H1 (cell line): ENCODE measurements around the gene ZMYND10. TPM values are rescaled to one million over a fixed set of nuclear protein-coding genes. Genes with fewer than 3 reads are reported as not detected.

Experiments used
- EZH2 ChIP-seq: fragments of 200-600 bp; sonication (generic); IDR thresholded peaks from 2 replicates; pipeline ENCODE4 v1.7.1; 2012; ENCODE audit warnings: low read depth, mild to moderate bottlenecking, moderate library complexity, low read length, inconsistent platforms; ENCODE audit not compliant: severe bottlenecking
- JUND ChIP-seq: IDR thresholded peaks from 2 replicates; pipeline ENCODE4 v1.6.1; 2011; ENCODE audit warnings: mild to moderate bottlenecking, improper control_type of control experiment, low read length
- KDM4A ChIP-seq: IDR thresholded peaks from one replicate; pipeline ENCODE4 v1.7.1; 2012; ENCODE audit warnings: low read depth, mild to moderate bottlenecking, moderate library complexity, low read length, inconsistent platforms; ENCODE audit not compliant: severe bottlenecking
- SP1 ChIP-seq: IDR thresholded peaks from 2 replicates; pipeline ENCODE4 v1.6.1; 2011; ENCODE audit warnings: low read depth, low read length
- polyA plus RNA-seq, 7 experiments: library from polyadenylated mRNA; depleted of rRNA in 3 of 7; stranded (reverse) in 5 of 7; unstranded in 2 of 7; fragments of >200 nt in 5 of 7; fragments of 200-250 nt in 2 of 7; gene quantifications; 1 replicate in 5 of 7; 2 replicates in 1 of 7; 4 replicates in 1 of 7; pipeline versions ENCODE4 v1.2.1 to v1.2.3, GENCODE V29; 2011 to 2013; ENCODE audit warnings: missing spikeins in 2 of 7, mixed read lengths in 2 of 7
- total RNA-seq: library from RNA; stranded (reverse); fragmentation: NEBNext Ultra II Directional; extraction: Animal tissue kit (Norgen Biotek cat#: 25700); gene quantifications from 2 replicates; pipeline ENCODE4 v1.2.1, GENCODE V29; 2021

The ZMYND10 gene
- total and polyA plus RNA-seq, 2 of the 8 experiments (the other 6 are each of a cell fraction or from before 2014, with no cell fraction given), result 0.56 to 0.79 TPM

DNA sequence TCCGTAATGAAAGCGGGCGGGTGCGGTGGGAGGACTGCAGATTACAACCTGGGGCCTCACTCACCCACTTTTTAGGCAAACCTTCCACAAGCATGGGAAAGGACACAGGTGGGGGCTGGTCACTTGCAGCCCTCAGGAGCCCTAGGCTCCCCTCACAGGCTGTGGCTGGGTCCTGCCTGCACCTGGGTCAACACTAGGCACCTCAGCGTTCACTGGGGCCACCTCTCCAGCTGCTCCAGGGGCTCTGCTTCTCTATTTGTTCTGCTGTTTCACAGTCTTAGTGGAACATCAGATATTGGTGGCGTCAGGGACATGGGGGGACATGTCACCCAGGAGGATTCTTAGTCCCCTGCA is 43.9 kb upstream of the ZMYND10 start (continued):
- TF ChIP-seq EZH2, result no peak
- TF ChIP-seq KDM4A, result no peak
- TF ChIP-seq JUND, result no peak
- TF ChIP-seq SP1, result no peak
